ENCODE data around the gene FKBP8.

Gene FKBP8

GRCh38 chr19:18502246-18502637 lies 41.1 kb downstream of the FKBP8 start:
- DNase-seq: no peak

GRCh38 chr19:18501832-18502231 lies 41.5 kb downstream of the FKBP8 start:
- DNase-seq: peak in 3 of 14 donors; percentile 13 to 44 (median 21)

DNA sequence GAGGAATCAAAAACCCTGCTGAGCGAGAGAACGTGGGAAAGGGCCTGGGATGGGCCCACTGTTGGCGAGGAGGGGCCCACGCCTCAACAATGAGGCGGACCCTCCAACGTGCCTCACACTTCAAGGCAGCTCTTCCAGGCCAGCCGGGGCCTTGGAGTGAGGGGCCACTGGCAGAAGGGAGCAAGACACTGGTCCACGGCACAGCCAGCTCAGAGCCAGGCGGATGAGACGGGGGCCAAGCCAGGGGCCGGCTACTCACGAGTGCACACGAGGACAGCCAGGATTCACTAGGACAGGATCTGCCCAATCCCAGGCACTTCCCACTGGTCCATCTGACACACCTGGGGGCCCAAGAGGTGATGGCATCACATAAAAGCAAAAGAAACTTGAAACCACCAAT lies 42.0 kb downstream of the FKBP8 start:
- no peak for DNase-seq

GRCh38 chr19:18500799-18501198 lies 42.6 kb downstream of the FKBP8 start:
- DNase-seq: peak in 1 of 14 donors; percentile 65

DNA sequence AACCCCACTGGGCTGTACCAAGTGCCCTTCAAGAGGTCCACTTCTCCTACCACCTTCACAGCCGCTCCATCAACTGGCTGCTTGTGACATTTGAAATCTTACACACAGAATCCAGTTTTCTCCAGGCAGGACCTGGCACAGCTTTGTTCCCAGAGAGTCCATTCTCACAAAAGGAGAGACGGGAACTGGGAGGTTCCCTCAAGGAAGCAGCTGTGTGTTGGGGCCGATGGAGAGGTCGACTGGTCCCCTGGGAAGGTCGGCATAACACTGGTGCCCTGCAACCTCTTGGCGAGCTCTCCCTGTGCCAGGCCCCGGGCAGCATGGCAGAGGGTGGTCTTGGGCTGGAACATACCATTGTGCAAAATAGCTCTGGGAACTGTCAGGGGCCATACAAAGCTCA lies 43.0 kb downstream of the FKBP8 start:
- DNase-seq: no peak

DNA sequence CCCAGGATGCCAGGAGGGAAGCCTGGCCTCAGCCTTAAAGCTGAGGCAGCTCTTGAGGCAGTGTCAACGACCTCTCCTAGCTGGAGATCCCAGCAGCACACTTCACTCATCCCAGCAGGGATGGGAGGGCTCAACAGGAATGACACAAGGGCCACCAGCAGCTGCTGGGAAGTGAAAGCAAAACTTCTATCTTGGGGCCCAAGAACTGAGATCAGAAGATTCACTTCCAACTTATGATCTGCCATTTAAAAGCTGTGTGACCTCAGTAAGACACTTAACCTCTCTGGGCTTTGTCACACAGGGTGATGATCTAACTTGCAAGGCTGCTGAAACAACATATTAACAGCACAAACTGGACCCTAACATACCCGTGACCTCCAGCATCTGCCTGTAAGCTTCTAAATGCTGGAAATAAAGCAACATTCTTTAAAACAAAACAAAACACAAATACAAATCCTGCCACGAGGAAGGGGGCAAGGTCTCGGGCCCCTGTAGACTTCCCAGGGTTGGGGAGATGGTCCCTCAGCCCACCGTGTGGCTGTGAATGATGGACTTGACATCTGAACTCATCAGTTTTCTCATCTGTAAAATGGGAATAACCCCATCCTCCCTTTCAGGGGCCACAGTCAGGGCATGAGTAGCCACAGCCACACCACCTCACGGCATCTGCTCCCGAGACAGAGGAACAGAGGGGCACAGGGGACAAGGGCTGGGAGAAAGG lies 44.2 kb downstream of the FKBP8 start:
- DNase-seq: no peak

- DNase-seq: no peak
Measured at GRCh38 chr19:18496980-18497256, 46.5 kb downstream of the FKBP8 start.

DNA sequence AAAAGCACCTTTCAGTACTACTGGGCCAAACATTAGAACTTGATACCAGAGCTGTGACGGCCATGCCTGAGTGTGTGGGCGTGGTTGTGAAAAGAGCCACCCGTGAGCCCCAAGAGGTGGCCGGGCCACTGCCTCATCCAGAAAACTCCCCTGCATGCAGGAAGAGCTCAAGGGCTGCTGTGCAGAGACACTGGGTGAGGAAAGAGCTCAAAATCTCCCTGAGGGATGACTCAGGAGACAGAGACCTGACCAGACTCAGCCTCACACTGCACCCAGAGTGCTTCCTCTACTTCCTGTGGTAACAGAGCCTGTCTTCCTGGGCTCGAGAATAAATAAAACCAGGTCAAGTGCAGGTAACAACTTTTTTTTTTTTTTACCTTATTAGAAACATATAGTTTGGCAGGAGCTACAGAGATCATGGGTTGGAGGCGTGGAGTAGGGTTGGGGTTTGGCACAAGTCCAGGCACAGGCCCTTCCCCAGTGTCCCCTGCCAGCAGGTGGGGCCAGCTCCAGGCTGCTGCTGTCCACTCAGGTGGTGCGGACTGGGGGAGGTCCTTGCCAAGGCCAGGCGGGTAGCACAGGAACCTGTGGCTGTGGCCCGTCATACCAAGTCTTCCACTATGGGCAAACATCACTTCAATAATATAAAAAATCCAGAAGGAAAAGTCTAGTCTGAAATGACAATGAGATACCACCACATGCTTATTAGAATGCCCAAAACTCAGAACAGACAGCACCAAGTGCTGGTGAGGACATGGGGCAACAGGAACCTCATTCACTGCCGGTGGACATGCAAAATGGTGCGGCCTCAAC lies 47.0 kb downstream of the FKBP8 start:
- no peak for DNase-seq

- DNase-seq: no peak
Measured at GRCh38 chr19:18495204-18495911, 48.0 kb downstream of the FKBP8 start.

DNA sequence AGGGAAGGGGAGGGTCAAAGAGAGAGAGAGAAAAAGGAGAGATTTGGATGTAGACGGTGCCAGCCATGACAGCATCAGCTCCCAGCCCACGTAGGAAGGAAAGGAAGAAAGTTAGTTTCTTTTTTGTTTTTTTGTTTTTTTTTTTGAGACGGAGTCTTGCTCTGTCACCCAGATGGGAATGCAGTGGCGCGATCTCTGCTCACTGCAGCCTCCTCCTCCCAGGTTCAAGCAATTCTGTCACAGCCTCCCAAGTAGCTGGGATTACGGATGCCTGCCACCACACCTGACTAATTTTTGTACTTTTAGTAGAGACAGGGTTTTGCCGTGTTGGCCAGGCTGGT lies 49.1 kb downstream of the FKBP8 start:
- DNase-seq: no peak

DNA sequence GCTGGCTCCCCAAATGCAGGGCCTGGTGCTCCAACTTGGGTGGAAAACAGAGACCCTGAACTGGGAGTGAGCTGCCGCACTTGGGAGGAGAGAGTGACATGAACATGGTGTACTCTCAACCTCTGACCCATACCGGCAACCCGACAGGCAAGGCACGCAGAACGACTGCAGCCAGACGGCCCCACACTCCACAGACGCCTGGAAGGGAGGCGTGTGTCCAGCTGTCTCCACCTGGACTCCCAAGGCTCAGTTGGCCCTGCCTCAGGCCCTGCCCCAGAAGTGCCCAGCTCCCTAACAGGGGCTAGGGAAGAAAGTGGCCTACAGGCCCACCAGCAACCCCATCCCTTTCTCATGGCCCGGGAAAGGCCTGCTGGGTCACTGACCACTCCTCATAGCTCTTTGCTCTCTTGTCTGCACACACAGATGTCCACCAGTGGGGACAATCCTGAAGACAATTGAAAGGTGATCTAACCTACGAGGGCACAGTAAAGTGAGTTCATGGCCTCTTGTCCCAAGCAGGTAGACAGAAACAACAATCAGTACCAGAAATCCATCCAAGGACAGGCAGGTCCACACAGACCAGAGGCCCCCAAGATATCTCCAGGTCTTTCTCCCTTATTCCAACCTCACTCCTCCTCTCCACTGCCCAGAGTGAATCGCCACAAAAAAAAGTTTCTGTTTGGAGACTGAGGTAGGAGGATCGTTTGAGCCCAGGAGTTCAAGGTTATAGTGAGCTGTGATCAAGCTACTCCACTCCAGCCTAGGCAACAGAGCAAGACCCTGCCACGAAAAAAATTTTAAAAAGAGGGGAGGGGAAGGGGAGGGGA lies 49.7 kb downstream of the FKBP8 start:
- DNase-seq: no peak

DNA sequence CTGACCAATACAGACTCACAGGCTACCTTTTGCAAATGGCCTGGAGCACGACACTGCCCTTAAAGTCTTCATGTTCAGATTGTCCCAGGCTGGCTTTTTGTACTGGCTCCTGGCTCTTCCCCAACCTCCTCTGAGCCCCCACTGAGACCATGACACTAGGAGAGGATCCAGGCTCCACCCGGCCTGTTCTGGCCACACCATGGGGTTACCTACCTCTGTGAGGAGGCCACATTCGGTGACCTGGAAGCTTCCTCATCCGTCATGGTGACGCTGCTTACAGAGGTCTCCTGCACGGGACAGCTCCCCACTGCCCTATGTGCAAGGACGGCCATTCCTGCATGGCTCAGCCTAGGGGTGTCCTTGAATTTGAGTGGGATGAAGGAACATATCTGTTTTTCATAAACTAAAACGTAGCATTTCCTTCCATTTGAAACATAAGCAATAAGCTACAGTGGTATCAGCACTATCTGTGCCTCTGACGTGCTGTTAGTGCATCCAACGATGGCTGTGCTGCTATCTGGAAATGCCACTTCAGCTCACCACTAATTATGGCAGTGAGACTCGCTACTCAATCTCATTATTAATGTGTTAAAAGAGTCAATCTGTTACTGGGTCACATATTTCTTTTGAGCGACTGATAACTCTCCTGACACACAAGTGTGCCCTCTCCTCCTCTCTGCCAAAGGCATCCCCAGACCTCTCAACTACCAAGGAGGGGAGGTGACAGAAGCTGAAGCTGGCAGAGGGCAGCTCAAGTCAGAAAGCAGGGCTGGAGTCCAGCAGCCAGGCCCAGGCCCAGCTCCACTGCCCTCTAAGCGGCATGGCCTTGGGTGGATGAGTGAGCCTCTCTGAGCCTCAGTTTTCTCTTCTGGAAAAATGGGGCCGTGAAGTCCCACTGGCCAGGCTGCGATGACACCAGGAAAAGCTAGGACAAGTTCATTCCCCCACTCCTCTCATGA lies 51.1 kb downstream of the FKBP8 start:
- DNase-seq: peak in 1 of 14 donors; percentile 70

DNA sequence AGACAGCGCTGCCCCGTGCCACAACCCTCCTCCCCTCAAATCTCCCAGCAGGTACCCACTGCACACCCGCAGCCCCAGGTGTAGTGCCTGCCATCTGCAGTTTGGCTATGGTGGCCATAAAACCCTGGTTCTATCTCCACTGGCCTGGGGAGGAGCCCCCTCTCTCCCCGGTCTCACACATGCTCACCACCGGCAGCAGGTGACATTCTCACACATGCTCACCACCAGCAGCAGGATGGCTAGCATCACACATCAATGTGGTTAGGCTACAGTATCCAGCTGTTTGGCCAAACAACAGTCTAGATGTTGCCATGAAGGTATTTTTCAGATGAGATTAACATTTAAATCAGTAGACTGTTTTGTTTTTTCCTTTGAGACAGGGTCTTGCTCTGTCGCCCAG lies 52.6 kb downstream of the FKBP8 start:
- no peak for DNase-seq

DNA sequence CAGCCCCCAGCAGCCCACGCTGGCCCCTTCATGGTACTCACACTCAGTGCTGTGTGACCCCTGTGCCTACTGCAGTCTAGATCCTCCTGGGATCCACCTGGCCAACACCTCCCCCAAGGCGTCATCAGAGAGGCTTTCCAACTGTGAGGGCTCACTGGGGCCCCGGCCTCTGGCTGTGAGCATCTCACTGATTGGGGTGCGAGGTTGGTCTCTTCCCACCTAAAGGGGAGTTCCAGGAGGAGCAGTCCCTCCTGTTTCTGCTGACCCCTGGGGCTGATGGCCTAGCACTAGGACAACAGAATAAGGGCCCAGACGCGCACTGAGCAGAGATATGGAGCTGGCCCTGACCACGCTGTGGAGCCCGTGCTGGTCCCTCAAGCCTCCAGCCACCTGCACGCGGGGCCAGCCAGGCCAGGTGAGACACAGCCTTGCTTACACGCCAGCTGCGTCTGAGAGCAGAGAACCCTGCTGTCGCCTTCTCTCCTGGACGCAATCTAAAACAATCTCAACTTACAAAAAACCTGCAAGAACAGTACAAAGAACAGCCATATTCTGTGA lies 53.7 kb downstream of the FKBP8 start:
- DNase-seq: no peak

DNA sequence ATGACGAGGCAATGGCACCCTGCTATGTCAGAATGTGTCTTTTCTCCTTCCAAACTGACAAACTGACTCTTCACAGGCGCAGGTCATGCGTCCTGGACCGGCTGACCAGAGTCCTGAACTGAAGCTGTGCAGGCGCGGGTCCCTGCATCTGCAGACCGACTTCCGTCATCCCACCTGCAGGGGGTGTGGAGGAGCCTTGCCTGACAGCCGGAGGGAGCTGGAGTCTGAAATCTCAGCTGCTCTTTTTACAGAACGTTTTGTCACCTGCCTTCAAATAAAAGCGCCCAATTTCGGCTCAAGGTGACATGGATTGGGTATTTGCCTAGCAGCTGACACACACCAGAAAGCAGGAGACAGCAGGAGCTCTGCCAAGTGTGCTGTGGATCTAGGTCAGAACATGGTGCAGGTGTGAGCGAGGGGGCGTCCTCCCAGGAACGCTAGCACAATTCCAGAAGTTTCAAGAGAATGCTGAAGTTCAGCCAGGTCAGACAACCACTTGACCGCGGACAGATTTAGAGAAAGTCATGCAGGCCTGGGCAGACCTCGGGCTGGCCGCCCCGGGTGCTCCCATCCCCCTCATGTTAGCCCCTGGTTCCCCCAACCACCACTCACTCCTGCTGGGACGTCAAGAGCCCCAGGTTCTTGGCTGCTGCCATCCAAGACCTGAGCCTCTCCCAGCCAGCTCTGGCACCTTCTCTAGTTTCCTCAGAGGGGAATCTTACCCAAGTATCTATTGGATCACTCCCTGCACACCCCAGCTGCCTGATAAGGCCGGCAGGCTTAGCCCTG lies 54.3 kb downstream of the FKBP8 start:
- peak in 1 of 14 donors; percentile 65 for DNase-seq

DNA sequence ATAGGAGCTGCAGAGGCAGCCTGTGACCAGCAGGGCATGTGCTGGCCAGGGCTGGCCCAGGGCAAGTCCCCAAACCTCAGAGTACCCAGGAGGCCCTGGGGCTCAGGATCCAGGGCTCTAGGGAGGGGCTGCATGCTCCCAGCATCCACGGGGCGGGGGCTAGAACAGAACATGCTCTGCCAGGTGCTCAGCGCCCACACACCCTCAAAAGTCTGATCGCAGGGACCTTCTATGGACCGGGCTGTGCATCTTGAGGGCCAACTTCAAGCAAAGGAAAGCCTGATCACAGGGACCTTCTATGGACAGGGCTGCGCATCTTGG lies 55.0 kb downstream of the FKBP8 start:
- peak in 3 of 14 donors; percentile 5 to 84 (median 18) for DNase-seq

- DNase-seq: peak in 2 of 14 donors; percentile 16 to 38
Measured at GRCh38 chr19:18487576-18488402, 55.6 kb downstream of the FKBP8 start.

DNA sequence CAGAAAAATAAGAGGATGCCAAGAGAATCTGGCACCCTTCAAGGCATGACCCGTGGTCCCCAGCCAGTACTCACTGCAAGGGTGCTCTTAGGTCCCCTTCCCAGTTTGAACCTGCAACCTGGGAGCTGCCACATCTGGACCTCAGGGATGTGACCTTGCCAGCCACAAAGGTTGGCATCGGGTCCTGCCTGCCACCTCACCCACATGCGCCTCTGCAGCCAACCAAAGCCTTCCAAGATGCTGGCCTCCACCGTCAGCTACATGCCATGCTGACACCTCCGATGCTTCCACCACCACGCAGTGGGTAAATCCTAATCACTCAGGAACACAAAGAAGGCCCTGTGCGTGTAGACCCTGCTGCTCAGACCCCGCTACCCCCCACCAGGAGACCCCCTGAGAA lies 56.6 kb downstream of the FKBP8 start:
- no peak for DNase-seq

GRCh38 chr19:18484992-18485391 lies 58.4 kb downstream of the FKBP8 start:
- no peak for DNase-seq

Data from C1 segment of cervical spinal cord (tissue), 14 donors.